CD4-positive, alpha-beta memory T cell (primary cell): ENCODE data around the gene SHANK3. TPM values are rescaled to one million over a fixed set of nuclear protein-coding genes. Genes with fewer than 3 reads are reported as not detected.
"Not testable (repeated sequence)": the region's sequence is repeated elsewhere in the genome, so short reads cannot be mapped to it uniquely, and the experiment has no call there.

Experiments
- CTCF ChIA-PET: fragments of 350-600 bp; sonication (Branson Sonifier 250); formaldehyde crosslinking; loops from one replicate; lab custom pipeline; 2021; ENCODE audit warnings: inconsistent platforms; ENCODE audit not compliant: partially characterized antibody; lab: Charles Lee
- POLR2A ChIA-PET: fragments of 350-600 bp; sonication (Branson Sonifier 250); formaldehyde crosslinking; loops from one replicate; lab custom pipeline; 2021; ENCODE audit not compliant: partially characterized antibody; lab: Charles Lee
- DNase-seq, 5 donors: peaks; one replicate each; pipeline versions ENCODE4 v3.0.0 to v3.0.0-alpha.2; 2020 to 2022; ENCODE audit warnings: mixed read lengths in 1 of 5
- H3K27ac ChIP-seq: one replicate; pipeline ENCODE4 v1.7.0; 2013; ENCODE audit warnings: low read depth, low read length
- H3K27me3 ChIP-seq: 2 replicates; pipeline ENCODE4 v1.7.0; 2013; ENCODE audit warnings: mild to moderate bottlenecking, low read length, moderate library complexity; ENCODE audit not compliant: insufficient read depth
- H3K36me3 ChIP-seq: 2 replicates; pipeline ENCODE4 v1.7.0; 2013; ENCODE audit warnings: mild to moderate bottlenecking, low read length, moderate library complexity; ENCODE audit not compliant: insufficient read depth
- H3K4me1 ChIP-seq: 2 replicates; pipeline ENCODE4 v1.7.0; 2013; ENCODE audit warnings: mild to moderate bottlenecking, low read length, moderate library complexity; ENCODE audit not compliant: insufficient read depth
- H3K4me3 ChIP-seq, 2 donors: one replicate each; pipeline ENCODE4 v1.7.0; 2013; ENCODE audit warnings: low read length in 2 of 2, mild to moderate bottlenecking in 1 of 2
- H3K9me3 ChIP-seq, 2 donors: one replicate each; pipeline ENCODE4 v1.7.0; 2013; ENCODE audit warnings: low read length in 2 of 2, control low read depth in 1 of 2; ENCODE audit not compliant: control insufficient read depth in 1 of 2
- H3K27ac Mint-ChIP-seq, 7 donors: one replicate each; pipeline ENCODE4 v1.8.0; 2020 to 2021; ENCODE audit warnings: mixed read lengths in 7 of 7, mild to moderate bottlenecking in 6 of 7, inconsistent platforms in 3 of 7, moderate library complexity in 3 of 7
- H3K27me3 Mint-ChIP-seq, 2 donors: one replicate each; pipeline ENCODE4 v1.8.0; 2020 to 2021; ENCODE audit warnings: mixed read lengths in 2 of 2
- H3K36me3 Mint-ChIP-seq, 2 donors: one replicate each; pipeline ENCODE4 v1.8.0; 2020 to 2021; ENCODE audit warnings: mixed read lengths in 2 of 2, inconsistent platforms in 1 of 2, mild to moderate bottlenecking in 1 of 2
- H3K4me1 Mint-ChIP-seq, 4 donors: one replicate each; pipeline ENCODE4 v1.8.0; 2020 to 2021; ENCODE audit warnings: mixed read lengths in 4 of 4, mild to moderate bottlenecking in 1 of 4
- H3K4me3 Mint-ChIP-seq, 8 donors: one replicate each; pipeline ENCODE4 v1.8.0; 2020 to 2021; ENCODE audit warnings: mixed read lengths in 8 of 8, mild to moderate bottlenecking in 7 of 8, moderate library complexity in 6 of 8, inconsistent platforms in 3 of 8
- H3K9me3 Mint-ChIP-seq, 8 donors: one replicate each; pipeline ENCODE4 v1.8.0; 2020 to 2021; ENCODE audit warnings: mixed read lengths in 8 of 8, mild to moderate bottlenecking in 5 of 8, inconsistent platforms in 3 of 8, moderate library complexity in 1 of 8
- intact Hi-C: fragments of 100-400 bp; cut with micrococcal nuclease; formaldehyde crosslinking; loops from one replicate; pipeline ENCODE4 v1.15.1; 2023
- polyA plus RNA-seq, 2 donors: library from polyadenylated mRNA; unstranded; fragments of 300-500 nt; fragmentation: Illumina TruSeq; gene quantifications; one replicate each; pipeline ENCODE4 v1.2.3, GENCODE V29; 2021
- total RNA-seq, 2 experiments: library from RNA; stranded (reverse); gene quantifications; one replicate each; pipeline ENCODE4 v1.2.3, GENCODE V29; 2021

The SHANK3 gene
- total and polyA plus RNA-seq, 4 experiments from 2014 or later: not detected

DNA sequence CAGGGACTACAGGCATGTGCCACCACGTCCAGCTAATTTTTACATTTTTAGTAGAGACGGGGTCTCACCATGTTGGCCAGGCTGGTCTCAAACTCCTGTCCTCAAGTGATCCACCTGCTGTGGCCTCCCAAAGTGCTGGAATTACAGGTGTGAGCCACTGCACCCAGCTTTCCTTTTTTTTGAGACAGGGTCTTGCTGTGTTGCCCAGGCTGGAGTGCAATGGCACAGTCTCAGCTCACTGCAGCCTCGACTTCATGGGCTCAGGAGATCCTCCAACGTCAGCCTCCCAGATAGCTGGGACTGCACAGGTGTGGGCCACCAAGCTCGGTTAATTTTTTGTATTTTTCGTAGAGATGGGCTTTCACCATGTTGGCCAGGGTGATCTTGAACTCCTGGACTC is 18.0 kb upstream of the SHANK3 start:
- DNase-seq, H3K27me3 ChIP-seq, H3K36me3 ChIP-seq, H3K9me3 ChIP-seq, H3K4me1 ChIP-seq, H3K4me1 Mint-ChIP-seq, intact Hi-C loops, CTCF ChIA-PET, H3K4me3 Mint-ChIP-seq, H3K27ac Mint-ChIP-seq, H3K4me3 ChIP-seq, H3K9me3 Mint-ChIP-seq, POLR2A ChIA-PET, H3K27ac ChIP-seq, H3K36me3 Mint-ChIP-seq: not testable (repeated sequence)
- H3K27me3 Mint-ChIP-seq: peaks cover 11 to 19% of the 10 kb centered on the region in 2 donors

DNA sequence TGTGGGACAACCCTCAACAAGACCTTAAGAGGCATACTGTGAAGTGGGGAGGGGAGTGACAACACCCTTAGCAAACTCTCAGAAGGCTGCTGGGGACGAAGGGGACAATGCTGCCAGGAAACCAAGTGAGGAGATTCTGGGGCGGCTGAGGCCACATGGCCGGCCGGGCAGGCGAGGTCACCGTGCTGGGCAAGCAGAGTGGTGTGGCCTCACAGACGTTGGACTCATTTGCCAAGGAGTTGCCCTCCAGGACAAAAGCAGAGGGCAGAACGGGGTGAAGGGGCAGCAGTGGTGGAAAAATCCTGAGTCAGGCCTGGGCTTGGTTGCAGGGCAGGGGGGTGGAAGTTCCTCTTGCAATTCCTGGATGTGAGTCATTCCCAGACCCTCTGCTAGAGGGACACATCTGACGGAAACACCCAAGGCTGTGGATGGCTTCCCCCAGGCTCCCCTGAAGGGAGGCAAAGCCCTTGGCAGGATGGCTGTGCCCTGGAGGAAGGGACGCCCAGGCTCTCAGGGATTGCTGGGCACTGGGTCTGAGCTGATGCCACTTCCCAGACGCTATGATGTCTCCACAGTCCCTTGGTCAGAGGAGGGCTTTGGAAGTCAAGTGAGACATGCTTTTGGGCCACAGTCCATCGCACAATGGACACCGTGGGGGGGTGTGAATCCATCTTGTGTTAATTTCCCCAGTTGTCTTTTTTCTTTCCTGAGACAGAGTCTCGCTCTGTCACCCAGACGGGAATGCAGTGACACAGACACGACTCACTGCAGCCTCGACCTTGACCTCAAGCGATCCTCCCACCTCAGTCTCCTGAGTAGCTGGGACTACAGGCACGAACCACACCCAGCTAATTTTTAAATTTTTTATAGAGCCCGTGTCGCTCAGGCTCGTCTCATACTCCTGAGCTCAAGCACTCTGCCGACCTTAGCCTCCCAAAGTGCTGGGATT is 16.2 kb upstream of the SHANK3 start:
- ChIA-PET CTCF (no interaction called here), POLR2A (no interaction called here)
- peak overlapping the region in 1 of 7 donors; percentile 41 for H3K27ac Mint-ChIP-seq
- H3K27ac ChIP-seq: no peak overlapping the region
- intact Hi-C loops: no loop called here
- peaks cover 12 to 21% of the 10 kb centered on the region in 2 donors for H3K27me3 Mint-ChIP-seq
- H3K9me3 Mint-ChIP-seq: no peaks in the 10 kb centered on the region
- no peaks in the 10 kb centered on the region for H3K27me3 ChIP-seq
- no peak overlapping the region for H3K4me3 Mint-ChIP-seq
- H3K4me1 Mint-ChIP-seq: no peaks in the 10 kb centered on the region
- DNase-seq: no peak
- H3K36me3 Mint-ChIP-seq: no peaks in the 10 kb centered on the region
- no peaks in the 10 kb centered on the region for H3K4me1 ChIP-seq
- H3K36me3 ChIP-seq: no peaks in the 10 kb centered on the region
- H3K4me3 ChIP-seq: no peak overlapping the region
- H3K9me3 ChIP-seq: no peaks in the 10 kb centered on the region

DNA sequence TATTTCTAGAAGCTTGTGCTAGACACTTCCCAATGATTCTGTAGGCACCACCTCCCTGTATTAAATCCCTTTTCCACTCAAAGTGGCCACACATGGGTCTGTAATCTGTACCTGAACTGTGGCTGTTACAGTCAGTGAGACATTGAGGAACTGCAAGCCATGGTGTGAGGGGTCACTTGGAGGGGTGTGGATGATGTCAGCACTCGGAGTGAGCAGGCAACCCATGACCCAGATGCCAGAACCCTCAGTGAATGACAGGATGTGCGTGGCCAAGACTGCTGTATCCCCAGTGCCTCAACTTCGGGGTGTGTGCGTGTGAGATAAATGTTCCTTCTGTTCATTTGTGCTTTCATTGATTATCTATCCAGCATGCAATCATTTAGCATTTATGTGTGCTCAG is 14.7 kb upstream of the SHANK3 start:
- Histone ChIP-seq H3K4me1 (no peaks in the 10 kb centered on the region), H3K9me3 (no peaks in the 10 kb centered on the region), H3K27me3 (no peaks in the 10 kb centered on the region), H3K4me3 (no peak overlapping the region), H3K36me3 (no peaks in the 10 kb centered on the region), H3K27ac (no peak overlapping the region)
- Mint-ChIP-seq H3K27ac (no peak overlapping the region), H3K36me3 (no peaks in the 10 kb centered on the region), H3K4me3 (no peak overlapping the region), H3K4me1 (no peaks in the 10 kb centered on the region), H3K9me3 (no peaks in the 10 kb centered on the region), H3K27me3 (peaks cover 12 to 19% of the 10 kb centered on the region in 2 donors)
- POLR2A ChIA-PET: no interaction called here
- CTCF ChIA-PET: no interaction called here
- DNase-seq: no peak
- intact Hi-C loops: no loop called here

GRCh38 chr22:50659711-50660110 is 12.9 kb upstream of the SHANK3 start:
- POLR2A ChIA-PET, H3K4me1 Mint-ChIP-seq: not testable (repeated sequence)

DNA sequence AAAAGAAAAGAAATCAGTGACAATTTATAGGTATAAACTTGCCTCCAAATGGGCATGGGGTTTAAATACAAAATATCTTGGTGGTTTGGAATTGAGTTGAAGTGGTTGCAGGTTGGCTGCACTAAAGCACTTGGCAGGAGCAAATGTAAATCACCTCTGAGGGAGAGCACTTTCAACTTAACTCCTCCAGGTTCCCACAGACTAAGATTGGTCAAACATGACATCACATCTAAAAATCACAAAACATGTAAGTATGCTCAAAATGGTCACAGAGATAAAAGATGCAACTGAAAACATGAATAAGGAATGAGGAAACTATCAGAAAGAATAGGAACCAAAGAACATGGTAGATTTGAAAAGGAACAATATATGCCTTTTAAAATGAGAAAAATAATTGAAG is 12.3 kb upstream of the SHANK3 start:
- H3K4me3 ChIP-seq: no peak overlapping the region
- H3K27me3 ChIP-seq: no peaks in the 10 kb centered on the region
- no peaks in the 10 kb centered on the region for H3K9me3 ChIP-seq
- ChIA-PET CTCF (no interaction called here), POLR2A (no interaction called here)
- no peak overlapping the region for H3K27ac Mint-ChIP-seq
- H3K9me3 Mint-ChIP-seq: no peaks in the 10 kb centered on the region
- H3K27ac ChIP-seq: no peak overlapping the region
- no peaks in the 10 kb centered on the region for H3K4me1 Mint-ChIP-seq
- H3K36me3 Mint-ChIP-seq: no peaks in the 10 kb centered on the region
- H3K4me3 Mint-ChIP-seq: no peak overlapping the region
- intact Hi-C loops: no loop called here
- no peak for DNase-seq
- H3K4me1 ChIP-seq: no peaks in the 10 kb centered on the region
- peaks cover 15 to 16% of the 10 kb centered on the region in 2 donors for H3K27me3 Mint-ChIP-seq
- H3K36me3 ChIP-seq: no peaks in the 10 kb centered on the region

More at GRCh38 chr22:50659711-50660110, 12.9 kb upstream of the SHANK3 start:
- DNase-seq, H3K4me3 ChIP-seq, intact Hi-C loops, H3K4me3 Mint-ChIP-seq, H3K9me3 Mint-ChIP-seq, H3K4me1 ChIP-seq, H3K36me3 ChIP-seq, H3K9me3 ChIP-seq, H3K27me3 ChIP-seq, H3K27ac Mint-ChIP-seq, H3K27ac ChIP-seq, H3K36me3 Mint-ChIP-seq: not testable (repeated sequence)
- peaks cover 13 to 15% of the 10 kb centered on the region in 2 donors for H3K27me3 Mint-ChIP-seq
- CTCF ChIA-PET: interaction anchor here (0.7 kb wide), 1 partner anchor 156 kb away, joined by 3 read pairs; no protein-coding TSS in a partner anchor

GRCh38 chr22:50665212-50665611 is 7.4 kb upstream of the SHANK3 start:
- no peak overlapping the region for H3K27ac ChIP-seq
- no peaks in the 10 kb centered on the region for H3K9me3 ChIP-seq
- H3K4me1 ChIP-seq: no peaks in the 10 kb centered on the region
- H3K36me3 Mint-ChIP-seq: no peaks in the 10 kb centered on the region
- H3K27me3 Mint-ChIP-seq: peaks cover 14% of the 10 kb centered on the region in 2 donors
- ChIA-PET CTCF (interaction anchor here (1.2 kb wide), 1 partner anchor 18 kb away, joined by 3 read pairs; no protein-coding TSS in a partner anchor), POLR2A (no interaction called here)
- H3K4me3 Mint-ChIP-seq: no peak overlapping the region
- H3K4me1 Mint-ChIP-seq: no peaks in the 10 kb centered on the region
- no peak overlapping the region for H3K4me3 ChIP-seq
- no peak overlapping the region for H3K27ac Mint-ChIP-seq
- peaks cover 7% of the 10 kb centered on the region for H3K27me3 ChIP-seq
- no peaks in the 10 kb centered on the region for H3K36me3 ChIP-seq
- intact Hi-C loops: no loop called here
- no peak for DNase-seq
- H3K9me3 Mint-ChIP-seq: no peaks in the 10 kb centered on the region

- Histone ChIP-seq H3K4me1 (no peaks in the 10 kb centered on the region), H3K9me3 (no peaks in the 10 kb centered on the region), H3K4me3 (no peak overlapping the region), H3K27me3 (peaks cover 7% of the 10 kb centered on the region), H3K36me3 (no peaks in the 10 kb centered on the region), H3K27ac (no peak overlapping the region)
- DNase-seq: no peak
- POLR2A ChIA-PET: no interaction called here
- Mint-ChIP-seq H3K36me3 (no peaks in the 10 kb centered on the region), H3K4me3 (no peak overlapping the region), H3K27me3 (peaks cover 12 to 16% of the 10 kb centered on the region in 2 donors), H3K27ac (no peak overlapping the region), H3K4me1 (peaks cover 0 to 5% (median 0%) of the 10 kb centered on the region in 4 donors), H3K9me3 (no peaks in the 10 kb centered on the region)
- intact Hi-C loops: no loop called here
- CTCF ChIA-PET: interaction anchor here (1.2 kb wide), 1 partner anchor 18 kb away, joined by 3 read pairs; no protein-coding TSS in a partner anchor
These were observed 6.9 kb upstream of the SHANK3 start for GRCh38 chr22:50665738-50666137.
